Erythroblast (primary cell): ENCODE measurements around the gene GPD2.

ENCODE experiments used
- GATA1 ChIP-seq: IDR thresholded peaks from 2 replicates; pipeline ENCODE4 v1.6.1; 2011; ENCODE audit warnings: low read depth, mild to moderate bottlenecking, control low read depth, low read length, moderate library complexity
- POLR2A ChIP-seq: IDR thresholded peaks from 2 replicates; pipeline ENCODE4 v1.6.1; 2011; ENCODE audit warnings: mild to moderate bottlenecking, low read length

DNA sequence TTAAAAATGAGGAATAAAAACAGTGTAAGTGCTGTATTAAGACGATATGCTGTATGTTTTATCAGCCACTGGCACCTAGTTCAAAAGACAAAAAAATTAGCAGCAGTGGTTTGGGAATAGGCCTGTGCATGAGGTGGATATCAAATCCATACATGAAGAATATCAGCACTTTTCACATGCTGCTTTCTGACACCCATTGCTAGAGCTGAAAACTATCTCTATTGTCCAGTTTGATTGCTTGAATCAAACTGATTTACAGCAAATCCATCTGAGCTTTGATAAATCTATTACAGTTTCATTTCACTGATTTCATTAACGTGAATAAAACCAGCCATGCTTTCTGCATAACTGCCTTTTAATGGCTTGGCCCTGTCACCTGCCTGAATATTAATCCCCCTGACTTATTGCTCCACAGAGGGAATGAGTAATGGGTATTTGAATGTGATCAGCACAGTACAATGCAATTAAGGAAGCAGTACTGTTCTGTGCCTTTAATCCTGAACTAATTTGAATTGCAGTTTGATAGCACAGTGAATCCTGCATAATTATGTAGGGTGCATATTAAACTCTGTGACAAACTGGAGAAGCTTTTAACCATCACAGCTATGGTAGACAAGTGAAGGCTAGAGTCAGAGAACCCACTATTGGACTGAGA lies 154.0 kb downstream of the GPD2 start:
- no peak for TF ChIP-seq POLR2A
- no peak for TF ChIP-seq GATA1
